GM18498 (cell line): ENCODE measurements around the gene BPIFB6.
"Not testable (repeated sequence)": the region's sequence is repeated elsewhere in the genome, so short reads cannot be mapped to it uniquely, and the experiment has no call there.

Experiments
- ATAC-seq: cut with Tn5 transposase; IDR thresholded peaks from one replicate; pipeline ENCODE4 v1.9.1; 2021; ENCODE audit warnings: mild to moderate bottlenecking, moderate library complexity; ENCODE audit not compliant: unreplicated experiment

Gene BPIFB6

GRCh38 chr20:33027769-33028751, 3.4 kb upstream of the BPIFB6 start:
- no peak for ATAC-seq

GRCh38 chr20:33028875-33029274, 2.6 kb upstream of the BPIFB6 start:
- no peak for ATAC-seq

GRCh38 chr20:33030076-33030475, 1.4 kb upstream of the BPIFB6 start:
- no peak for ATAC-seq

- ATAC-seq, result no peak
Measured at GRCh38 chr20:33030569-33030968, 879 bp upstream of the BPIFB6 start.

GRCh38 chr20:33032555-33032954, 1.1 kb downstream of the BPIFB6 start:
- ATAC-seq, result no peak

- no peak for ATAC-seq
Measured at GRCh38 chr20:33033381-33033780, 1.9 kb downstream of the BPIFB6 start.

GRCh38 chr20:33034115-33034514, 2.7 kb downstream of the BPIFB6 start:
- ATAC-seq, result no peak

GRCh38 chr20:33034901-33035492, 3.5 kb downstream of the BPIFB6 start:
- no peak for ATAC-seq

GRCh38 chr20:33037456-33037855, 6.0 kb downstream of the BPIFB6 start:
- ATAC-seq, result no peak

GRCh38 chr20:33038243-33038642, 6.8 kb downstream of the BPIFB6 start:
- ATAC-seq, result no peak

GRCh38 chr20:33042430-33042829, 11.0 kb downstream of the BPIFB6 start:
- no peak for ATAC-seq

GRCh38 chr20:33042983-33043730, 11.7 kb downstream of the BPIFB6 start:
- ATAC-seq, result no peak

- ATAC-seq, result no peak
Measured at GRCh38 chr20:33043731-33044181, 12.3 kb downstream of the BPIFB6 start.

GRCh38 chr20:33045129-33045721, 13.8 kb downstream of the BPIFB6 start:
- not testable (repeated sequence) for ATAC-seq

GRCh38 chr20:33046412-33046811, 15.0 kb downstream of the BPIFB6 start:
- ATAC-seq, result no peak

GRCh38 chr20:33051333-33051732, 19.9 kb downstream of the BPIFB6 start:
- ATAC-seq, result no peak

GRCh38 chr20:33053291-33054106, 22.1 kb downstream of the BPIFB6 start, which contains the start of gene BPIFB3:
BPIFB3 (plus strand) TSS chr20:33053903; CDS start chr20:33055436, 1,533 bp downstream.
- ATAC-seq, result no peak

- ATAC-seq, result no peak
Measured at GRCh38 chr20:33054381-33054780, 22.9 kb downstream of the BPIFB6 start.

GRCh38 chr20:33054791-33055190, 23.3 kb downstream of the BPIFB6 start:
- no peak for ATAC-seq

GRCh38 chr20:33059136-33059535, 27.7 kb downstream of the BPIFB6 start:
- no peak for ATAC-seq
